Fibroblast of lung (primary cell): Measurements from ENCODE around the gene CNNM3. TPM values are rescaled to one million over a fixed set of nuclear protein-coding genes. Genes with fewer than 3 reads are reported as not detected.

Experiments
- DNase-seq, 2 donors: peaks; one replicate each; pipeline versions ENCODE4 v3.0.0 to v3.0.0-alpha.2; 2010; ENCODE audit warnings: low read depth in 2 of 2
- H2AFZ ChIP-seq: 2 replicates; pipeline ENCODE4 v1.5.1; 2012; ENCODE audit warnings: low read length, control low read depth, inconsistent platforms
- H3K27ac ChIP-seq: 2 replicates; pipeline ENCODE4 v1.5.1; 2011; ENCODE audit warnings: low read length, control low read depth; ENCODE audit not compliant: insufficient read depth
- H3K27me3 ChIP-seq: 2 replicates; pipeline ENCODE4 v1.5.1; 2011; ENCODE audit warnings: mild to moderate bottlenecking, low read length; ENCODE audit not compliant: control insufficient read depth, insufficient read depth
- H3K36me3 ChIP-seq: 2 replicates; pipeline ENCODE4 v1.5.1; 2011; ENCODE audit warnings: low read length; ENCODE audit not compliant: control insufficient read depth, insufficient read depth
- H3K4me1 ChIP-seq: 2 replicates; pipeline ENCODE4 v1.5.1; 2011; ENCODE audit warnings: low read length; ENCODE audit not compliant: control insufficient read depth, insufficient read depth; ENCODE audit errors: extremely low read depth
- H3K4me2 ChIP-seq: 2 replicates; pipeline ENCODE4 v1.5.1; 2011; ENCODE audit warnings: low read length, control low read depth; ENCODE audit not compliant: insufficient read depth; ENCODE audit errors: extremely low read depth
- H3K4me3 ChIP-seq, 4 experiments: fragments of 200-600 bp in 1 of 4; sonication (generic) in 1 of 4; replicated peaks in 1 of 4; 2 replicates each; pipeline ENCODE4 v1.5.1; 2011 to 2016; ENCODE audit warnings: low read length in 4 of 4, low read depth in 3 of 4, mild to moderate bottlenecking in 3 of 4, control low read depth in 2 of 4, inconsistent platforms in 1 of 4, mixed read lengths in 1 of 4; ENCODE audit not compliant: insufficient read depth in 1 of 4; ENCODE audit errors: control extremely low read depth in 1 of 4
- H3K79me2 ChIP-seq: 2 replicates; pipeline ENCODE4 v1.5.1; 2012; ENCODE audit warnings: mild to moderate bottlenecking, low read length, inconsistent platforms; ENCODE audit not compliant: control insufficient read depth, insufficient read depth
- H3K9ac ChIP-seq: 2 replicates; pipeline ENCODE4 v1.5.1; 2011; ENCODE audit warnings: mild to moderate bottlenecking, low read length, control low read depth; ENCODE audit not compliant: insufficient read depth
- H3K9me3 ChIP-seq: 2 replicates; pipeline ENCODE4 v1.5.1; 2012; ENCODE audit warnings: low read depth, low read length; ENCODE audit not compliant: control insufficient read depth, insufficient read depth
- H4K20me1 ChIP-seq: 2 replicates; pipeline ENCODE4 v1.5.1; 2011; ENCODE audit warnings: low read length; ENCODE audit not compliant: control insufficient read depth, insufficient read depth; ENCODE audit errors: extremely low read depth
- EZH2 ChIP-seq: IDR thresholded peaks from 2 replicates; pipeline ENCODE4 v1.5.1; 2012; ENCODE audit warnings: low read length, control low read depth, mild to moderate bottlenecking; ENCODE audit errors: missing control alignments
- polyA plus RNA-seq, 2 donors: library from polyadenylated mRNA; depleted of rRNA in 1 of 2; stranded (reverse) in 1 of 2; unstranded in 1 of 2; fragments of >200 nt; gene quantifications; 2 replicates each; pipeline ENCODE4 v1.2.1, GENCODE V29; 2011 to 2012; ENCODE audit warnings: missing spikeins in 1 of 2
- total RNA-seq: library from RNA; depleted of rRNA; stranded (reverse); fragments of >200 nt; gene quantifications from 2 replicates; pipeline ENCODE4 v1.2.1, GENCODE V29; 2014
- TF ChIP-seq, protein P1 (sequence below), 2 donors: IDR thresholded peaks in 1 of 2; conservative IDR thresholded peaks in 1 of 2; 1 replicate in 1 of 2; 2 replicates in 1 of 2; pipeline ENCODE4 v1.5.1; 2011 to 2012; ENCODE audit warnings: low read length in 2 of 2, control low read depth in 1 of 2, inconsistent platforms in 1 of 2, low read depth in 1 of 2, mild to moderate bottlenecking in 1 of 2

Gene CNNM3
- total and polyA plus RNA-seq, 2 donors (not counting 1 experiment from before 2014, with no cell fraction given) = 4.3 to 9.9 TPM

DNA sequence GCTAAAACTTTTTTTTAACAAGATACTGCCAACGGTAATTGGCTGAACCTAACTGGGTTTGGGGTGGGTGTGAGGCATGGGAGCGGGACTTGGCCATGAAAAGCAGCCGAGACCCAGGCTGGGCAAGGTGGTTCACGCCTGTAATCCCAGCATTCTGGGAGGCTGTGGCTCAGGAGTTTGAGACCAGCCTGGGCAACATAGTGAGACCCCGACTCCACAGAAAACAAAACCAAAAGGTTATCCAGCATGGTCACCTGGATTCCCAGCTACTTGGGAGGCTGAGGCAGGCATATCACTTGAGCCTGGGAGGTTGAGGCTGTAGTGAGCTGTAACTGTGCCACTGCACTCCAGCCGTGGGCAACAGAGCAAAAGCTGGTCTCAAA is 64.8 kb downstream of the CNNM3 start:
- Histone ChIP-seq H3K36me3 (no peaks in the 10 kb centered on the region), H3K27ac (no peak overlapping the region), H3K9ac (no peak overlapping the region), H4K20me1 (no peaks in the 10 kb centered on the region), H3K4me3 (no peak overlapping the region), H3K79me2 (no peaks in the 10 kb centered on the region), H3K27me3 (peaks cover 12% of the 10 kb centered on the region), H3K9me3 (no peaks in the 10 kb centered on the region), H3K4me2 (no peak overlapping the region), H2AFZ (no peak overlapping the region), H3K4me1 (no peaks in the 10 kb centered on the region)
- no peak for TF ChIP-seq EZH2
- TF ChIP-seq, protein P1, sequence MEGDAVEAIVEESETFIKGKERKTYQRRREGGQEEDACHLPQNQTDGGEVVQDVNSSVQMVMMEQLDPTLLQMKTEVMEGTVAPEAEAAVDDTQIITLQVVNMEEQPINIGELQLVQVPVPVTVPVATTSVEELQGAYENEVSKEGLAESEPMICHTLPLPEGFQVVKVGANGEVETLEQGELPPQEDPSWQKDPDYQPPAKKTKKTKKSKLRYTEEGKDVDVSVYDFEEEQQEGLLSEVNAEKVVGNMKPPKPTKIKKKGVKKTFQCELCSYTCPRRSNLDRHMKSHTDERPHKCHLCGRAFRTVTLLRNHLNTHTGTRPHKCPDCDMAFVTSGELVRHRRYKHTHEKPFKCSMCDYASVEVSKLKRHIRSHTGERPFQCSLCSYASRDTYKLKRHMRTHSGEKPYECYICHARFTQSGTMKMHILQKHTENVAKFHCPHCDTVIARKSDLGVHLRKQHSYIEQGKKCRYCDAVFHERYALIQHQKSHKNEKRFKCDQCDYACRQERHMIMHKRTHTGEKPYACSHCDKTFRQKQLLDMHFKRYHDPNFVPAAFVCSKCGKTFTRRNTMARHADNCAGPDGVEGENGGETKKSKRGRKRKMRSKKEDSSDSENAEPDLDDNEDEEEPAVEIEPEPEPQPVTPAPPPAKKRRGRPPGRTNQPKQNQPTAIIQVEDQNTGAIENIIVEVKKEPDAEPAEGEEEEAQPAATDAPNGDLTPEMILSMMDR (conservative IDR thresholded peaks at IDR 0.05 in 1 of 2, IDR thresholded peaks at IDR 0.05 in 1 of 2; ENCODE audit: low read depth in 1 of 2, low read length in 2 of 2) = no peak
- no peak for DNase-seq

DNA sequence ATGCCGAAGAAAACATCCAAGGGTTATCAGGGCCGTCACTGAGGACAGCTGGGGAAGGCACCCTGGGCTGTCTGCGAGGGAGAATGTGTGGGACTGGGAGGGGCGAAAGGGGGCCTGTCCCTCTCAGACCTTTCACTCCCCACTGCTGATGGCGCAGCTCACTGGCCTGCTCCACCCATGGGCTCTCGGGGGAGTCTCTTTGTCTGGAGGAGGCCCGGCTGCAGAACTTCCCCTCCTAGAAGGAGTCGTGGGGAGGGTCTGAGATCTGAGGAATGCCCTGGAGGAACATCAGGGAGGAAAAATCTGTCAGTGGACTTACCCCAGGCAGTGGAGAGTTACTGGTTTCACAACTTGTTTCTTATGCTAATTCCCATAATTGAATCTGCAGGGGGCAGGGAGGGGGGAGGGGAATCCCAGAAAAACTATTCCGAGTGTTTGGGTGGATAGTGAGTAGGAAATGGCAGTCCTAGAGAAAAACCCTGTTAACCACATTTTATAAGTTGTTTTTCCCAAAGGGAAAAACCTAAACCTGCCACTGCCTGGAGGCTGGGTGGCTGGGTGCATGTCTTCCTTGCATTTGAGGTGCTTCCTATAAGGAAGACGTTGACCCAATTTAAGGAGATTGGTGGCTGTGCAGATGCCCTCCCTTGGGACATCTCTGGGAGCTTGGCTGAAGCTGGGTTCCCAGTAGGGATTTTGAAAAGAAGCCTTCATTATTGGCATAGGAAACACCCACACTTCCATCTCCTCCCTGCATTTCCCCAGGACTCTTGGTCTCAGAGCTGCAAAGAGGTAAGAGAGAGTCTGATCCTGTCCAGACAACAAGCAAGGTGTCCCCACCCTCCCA is 65.5 kb downstream of the CNNM3 start:
- Histone ChIP-seq H3K9me3 (no peaks in the 10 kb centered on the region), H3K4me3 (no peak overlapping the region), H3K36me3 (no peaks in the 10 kb centered on the region), H2AFZ (no peak overlapping the region), H3K27ac (no peak overlapping the region), H3K4me2 (no peak overlapping the region), H3K79me2 (no peaks in the 10 kb centered on the region), H3K4me1 (no peaks in the 10 kb centered on the region), H3K9ac (no peak overlapping the region), H3K27me3 (peaks cover 12% of the 10 kb centered on the region), H4K20me1 (no peaks in the 10 kb centered on the region)
- DNase-seq = no peak
- TF ChIP-seq, protein P1 (conservative IDR thresholded peaks at IDR 0.05 in 1 of 2, IDR thresholded peaks at IDR 0.05 in 1 of 2; ENCODE audit: low read depth in 1 of 2, low read length in 2 of 2) = no peak
- no peak for TF ChIP-seq EZH2

DNA sequence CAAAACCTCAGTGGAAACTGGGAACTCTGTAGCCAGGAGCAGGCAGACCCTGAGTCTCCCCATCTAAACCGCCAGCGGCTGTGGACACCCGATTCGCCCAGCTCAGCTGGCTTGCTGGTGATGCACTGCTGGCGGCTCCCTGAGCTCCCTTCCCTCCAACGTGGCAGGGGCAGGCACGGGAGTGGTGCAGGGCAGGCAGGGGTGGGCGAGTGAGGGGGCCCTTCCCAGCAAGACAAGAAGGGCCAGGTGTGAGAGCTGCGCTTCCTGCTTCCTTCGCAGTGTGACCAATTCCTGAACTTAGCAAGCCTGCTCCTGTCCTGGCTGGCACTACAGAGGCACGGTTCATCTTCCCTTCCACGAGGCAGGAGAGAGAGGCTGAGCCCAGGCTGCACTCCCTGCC is 66.2 kb downstream of the CNNM3 start:
- peaks cover 12% of the 10 kb centered on the region for H3K27me3 ChIP-seq
- H2AFZ ChIP-seq = no peak overlapping the region
- H3K36me3 ChIP-seq = no peaks in the 10 kb centered on the region
- no peak overlapping the region for H3K27ac ChIP-seq
- TF ChIP-seq, protein P1 (conservative IDR thresholded peaks at IDR 0.05 in 1 of 2, IDR thresholded peaks at IDR 0.05 in 1 of 2; ENCODE audit: low read depth in 1 of 2, low read length in 2 of 2) = no peak
- TF ChIP-seq EZH2 = no peak
- H4K20me1 ChIP-seq = no peaks in the 10 kb centered on the region
- DNase-seq = no peak
- no peaks in the 10 kb centered on the region for H3K79me2 ChIP-seq
- H3K4me2 ChIP-seq = no peak overlapping the region
- H3K4me3 ChIP-seq = no peak overlapping the region
- H3K9me3 ChIP-seq = no peaks in the 10 kb centered on the region
- no peak overlapping the region for H3K9ac ChIP-seq
- H3K4me1 ChIP-seq = no peaks in the 10 kb centered on the region
